PC-9 (cell line): Measurements from ENCODE around the gene GALNT2. TPM values are rescaled to one million over a fixed set of nuclear protein-coding genes. Genes with fewer than 3 reads are reported as not detected.

Experiments used
- BruUV-seq: library from RNA; stranded (reverse); fragments of 400-500 nt; replicated peaks from 2 replicates; lab custom pipeline; 2021; lab: Mats Ljungman, UMichigan
- CTCF ChIA-PET: fragments of 300-600 bp; sonication (Branson Sonifier 250); formaldehyde crosslinking; loops from one replicate; lab custom pipeline; 2022; ENCODE audit warnings: antibody characterized with exemption; lab: Charles Lee
- POLR2A ChIA-PET: fragments of 300-600 bp; sonication (Branson Sonifier 250); formaldehyde crosslinking; loops from one replicate; lab custom pipeline; 2022; ENCODE audit warnings: antibody characterized with exemption; ENCODE audit not compliant: unreplicated experiment; lab: Charles Lee
- DNase-seq, 2 experiments: peaks; one replicate each; pipeline versions ENCODE4 v3.0.0 to v3.0.0-alpha.2; 2015 to 2022; ENCODE audit warnings: mixed read lengths in 1 of 2
- H2AFZ ChIP-seq: fragments of 200-600 bp; sonication (generic); 2 replicates; pipeline ENCODE4 v1.8.1; 2017; ENCODE audit warnings: antibody characterized with exemption
- H3F3A ChIP-seq: fragments of 200-600 bp; sonication (generic); 2 replicates; pipeline ENCODE4 v1.8.1; 2017; ENCODE audit warnings: antibody characterized with exemption, mild to moderate bottlenecking, low read depth; ENCODE audit not compliant: insufficient read depth
- H3K27ac ChIP-seq: fragments of 200-600 bp; sonication (generic); 2 replicates; pipeline ENCODE4 v1.6.1; 2016; ENCODE audit warnings: mixed run types
- H3K27me3 ChIP-seq: fragments of 200-600 bp; sonication (generic); 2 replicates; pipeline ENCODE4 v1.6.1; 2016; ENCODE audit warnings: low read depth, mixed run types; ENCODE audit not compliant: insufficient read depth
- H3K36me3 ChIP-seq: fragments of 200-600 bp; sonication (generic); 2 replicates; pipeline ENCODE4 v1.6.1; 2016; ENCODE audit warnings: low read depth, mixed run types
- H3K4me1 ChIP-seq: fragments of 200-600 bp; sonication (generic); replicated peaks from 2 replicates; pipeline ENCODE4 v1.6.1; 2016; ENCODE audit warnings: mixed run types; ENCODE audit not compliant: insufficient read depth
- H3K4me2 ChIP-seq: fragments of 200-600 bp; sonication (generic); 2 replicates; pipeline ENCODE4 v1.6.1; 2017; ENCODE audit warnings: mixed run types
- H3K4me3 ChIP-seq: fragments of 200-600 bp; sonication (generic); 2 replicates; pipeline ENCODE4 v1.6.1; 2016; ENCODE audit warnings: mixed run types
- H3K79me2 ChIP-seq: fragments of 200-600 bp; sonication (generic); 2 replicates; pipeline ENCODE4 v1.6.1; 2017; ENCODE audit warnings: low read depth, mixed run types
- H3K9me2 ChIP-seq: fragments of 200-600 bp; sonication (generic); 2 replicates; pipeline ENCODE4 v1.8.1; 2017; ENCODE audit warnings: mild to moderate bottlenecking; ENCODE audit not compliant: insufficient read depth
- H3K9me3 ChIP-seq: fragments of 200-600 bp; sonication (generic); 2 replicates; pipeline ENCODE4 v1.8.1; 2016; ENCODE audit warnings: low read depth; ENCODE audit not compliant: insufficient read depth
- H4K20me1 ChIP-seq: fragments of 200-600 bp; sonication (generic); 2 replicates; pipeline ENCODE4 v1.8.1; 2017; ENCODE audit not compliant: insufficient read depth
- EZH2 ChIP-seq: fragments of 200-600 bp; sonication (generic); IDR thresholded peaks from 2 replicates; pipeline ENCODE4 v1.8.0; 2017; ENCODE audit warnings: antibody characterized with exemption, low read depth
- intact Hi-C: fragments of 100-400 bp; cut with micrococcal nuclease; formaldehyde crosslinking; loops from one replicate; pipeline ENCODE4 v1.10.0; 2022; ENCODE audit not compliant: unreplicated experiment
- total RNA-seq: library from RNA; stranded (reverse); gene quantifications from 2 replicates; pipeline ENCODE4 v1.2.3, GENCODE V29; 2021
- TF ChIP-seq, protein P1 (sequence below): fragments of 200-600 bp; sonication (generic); conservative IDR thresholded peaks from 2 replicates; pipeline ENCODE4 v1.6.1; 2017; ENCODE audit warnings: mixed run types, antibody characterized with exemption, mild to moderate bottlenecking, moderate library complexity

GALNT2 gene
- total RNA-seq, 1 experiment from 2014 or later, result 121 TPM

- no peak for DNase-seq
- H2AFZ ChIP-seq, result no peak overlapping the region
- no peak for TF ChIP-seq EZH2
- TF ChIP-seq, protein P1, sequence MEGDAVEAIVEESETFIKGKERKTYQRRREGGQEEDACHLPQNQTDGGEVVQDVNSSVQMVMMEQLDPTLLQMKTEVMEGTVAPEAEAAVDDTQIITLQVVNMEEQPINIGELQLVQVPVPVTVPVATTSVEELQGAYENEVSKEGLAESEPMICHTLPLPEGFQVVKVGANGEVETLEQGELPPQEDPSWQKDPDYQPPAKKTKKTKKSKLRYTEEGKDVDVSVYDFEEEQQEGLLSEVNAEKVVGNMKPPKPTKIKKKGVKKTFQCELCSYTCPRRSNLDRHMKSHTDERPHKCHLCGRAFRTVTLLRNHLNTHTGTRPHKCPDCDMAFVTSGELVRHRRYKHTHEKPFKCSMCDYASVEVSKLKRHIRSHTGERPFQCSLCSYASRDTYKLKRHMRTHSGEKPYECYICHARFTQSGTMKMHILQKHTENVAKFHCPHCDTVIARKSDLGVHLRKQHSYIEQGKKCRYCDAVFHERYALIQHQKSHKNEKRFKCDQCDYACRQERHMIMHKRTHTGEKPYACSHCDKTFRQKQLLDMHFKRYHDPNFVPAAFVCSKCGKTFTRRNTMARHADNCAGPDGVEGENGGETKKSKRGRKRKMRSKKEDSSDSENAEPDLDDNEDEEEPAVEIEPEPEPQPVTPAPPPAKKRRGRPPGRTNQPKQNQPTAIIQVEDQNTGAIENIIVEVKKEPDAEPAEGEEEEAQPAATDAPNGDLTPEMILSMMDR, result no peak
- H3K9me2 ChIP-seq, result no peaks in the 10 kb centered on the region
- no peak overlapping the region for H3K27ac ChIP-seq
- no TSS peak for BruUV-seq
- H3K79me2 ChIP-seq, result peaks cover 8% of the 10 kb centered on the region; the same call in 1 of the 2 replicates
- no peaks in the 10 kb centered on the region for H3K36me3 ChIP-seq
- no peaks in the 10 kb centered on the region for H3K27me3 ChIP-seq
- intact Hi-C loops, result no loop called here
- no peaks in the 10 kb centered on the region for H3F3A ChIP-seq
- H3K4me1 ChIP-seq, result no peaks in the 10 kb centered on the region
- H3K4me2 ChIP-seq, result no peak overlapping the region
- peaks cover 5% of the 10 kb centered on the region; the same call in 1 of the 2 replicates for H4K20me1 ChIP-seq
- ChIA-PET CTCF (no interaction called here), POLR2A (no interaction called here)
- no peaks in the 10 kb centered on the region for H3K9me3 ChIP-seq
- H3K4me3 ChIP-seq, result no peak overlapping the region
Observed at GRCh38 chr1:230147253-230148125, 80.5 kb downstream of the GALNT2 start.

- TF ChIP-seq EZH2, result no peak
- H2AFZ ChIP-seq, result no peak overlapping the region
- DNase-seq, result no peak
- ChIA-PET POLR2A (no interaction called here), CTCF (no interaction called here)
- H3F3A ChIP-seq, result no peaks in the 10 kb centered on the region
- H3K36me3 ChIP-seq, result no peaks in the 10 kb centered on the region
- H3K27me3 ChIP-seq, result no peaks in the 10 kb centered on the region
- intact Hi-C loops, result no loop called here
- H3K79me2 ChIP-seq, result peaks cover 8% of the 10 kb centered on the region; the same call in 1 of the 2 replicates
- H3K27ac ChIP-seq, result no peak overlapping the region
- no peaks in the 10 kb centered on the region for H3K9me3 ChIP-seq
- no peak overlapping the region for H3K4me2 ChIP-seq
- H3K9me2 ChIP-seq, result no peaks in the 10 kb centered on the region
- BruUV-seq, result no TSS peak
- H3K4me3 ChIP-seq, result no peak overlapping the region
- no peaks in the 10 kb centered on the region; the same call in 1 of the 2 replicates for H4K20me1 ChIP-seq
- H3K4me1 ChIP-seq, result no peaks in the 10 kb centered on the region
Observed at GRCh38 chr1:230148126-230148652, 81.2 kb downstream of the GALNT2 start.

DNA sequence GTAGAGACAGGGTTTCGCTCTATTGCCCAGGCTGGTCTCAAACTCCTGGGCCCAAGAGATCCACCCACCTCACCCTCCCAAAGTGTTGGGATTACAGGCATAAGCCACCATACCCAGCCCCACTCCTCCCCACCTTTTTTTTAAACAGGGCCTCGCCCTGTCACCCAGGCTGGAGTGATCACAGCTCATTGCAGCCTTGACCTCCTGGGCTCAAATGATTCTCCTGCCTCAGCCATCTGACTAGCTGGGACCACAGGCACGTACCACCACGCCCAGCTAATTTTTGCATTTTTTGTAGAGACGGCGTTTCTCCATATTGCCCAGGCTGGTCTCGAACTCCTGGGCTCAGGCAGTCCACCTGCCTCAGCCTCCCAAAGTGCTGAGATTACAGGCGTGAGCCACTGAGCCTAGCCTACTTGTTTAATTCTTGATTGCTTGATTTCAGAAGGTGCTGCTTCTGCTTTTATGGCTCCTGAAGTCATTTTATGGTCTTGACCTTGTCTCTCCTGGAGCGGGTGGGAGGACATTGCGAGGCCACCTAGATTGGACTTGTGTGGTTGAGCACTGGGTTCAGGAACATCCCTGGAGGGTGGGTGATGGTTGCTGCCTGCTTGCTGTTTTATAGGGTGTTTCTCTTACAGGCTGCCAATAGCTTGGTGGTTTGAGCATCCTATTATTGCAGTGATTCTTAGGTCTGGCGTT, 81.9 kb downstream of the GALNT2 start:
- no TSS peak for BruUV-seq
- intact Hi-C loops, result no loop called here
- Histone ChIP-seq H3K4me3 (no peak overlapping the region), H3F3A (no peaks in the 10 kb centered on the region), H3K4me2 (no peak overlapping the region), H2AFZ (no peak overlapping the region), H3K36me3 (no peaks in the 10 kb centered on the region), H3K4me1 (no peaks in the 10 kb centered on the region), H3K27me3 (no peaks in the 10 kb centered on the region), H3K9me2 (no peaks in the 10 kb centered on the region), H3K27ac (no peak overlapping the region), H3K79me2 (peaks cover 14% of the 10 kb centered on the region), H3K9me3 (no peaks in the 10 kb centered on the region), H4K20me1 (no peaks in the 10 kb centered on the region; the same call in 1 of the 2 replicates)
- ChIA-PET CTCF (no interaction called here), POLR2A (no interaction called here)
- DNase-seq, result no peak
- TF ChIP-seq EZH2, result no peak
- TF ChIP-seq, protein P1, result no peak
